Activated T-helper 2 cell treated with anti-CD3 and anti-CD28 coated beads, Interferon-gamma antibody, Interleukin-2, Interleukin-4, amounts not matched to agents 10 μg/mL and 5 μg/mL and 100 μg/mL, durations not matched to agents 14 hours and 24 hours and 36 hours (primary cell): Measurements from ENCODE around the gene ATG16L2. TPM values are rescaled to one million over a fixed set of nuclear protein-coding genes. Genes with fewer than 3 reads are reported as not detected.

ENCODE experiments used
- total RNA-seq: library from RNA; stranded (reverse); gene quantifications from 2 replicates; pipeline ENCODE4 v1.2.3, GENCODE V29; 2022

Gene ATG16L2
- total RNA-seq, 1 donor from 2014 or later = 87.1 TPM

Other genes starting within 250 kb of the ATG16L2 start
- 0.44 and 0.62 TPM in 2 replicates for gene PDE2A, start 140.0 kb upstream of the ATG16L2 start, total RNA-seq
- gene ARAP1, start 62.0 kb upstream of the ATG16L2 start, total RNA-seq = 95.2 and 96.2 TPM in 2 replicates
- gene STARD10, start 20.4 kb upstream of the ATG16L2 start, total RNA-seq = 10.7 and 16.0 TPM in 2 replicates